ENCODE results near the gene ATP2A1. TPM values are rescaled to one million over a fixed set of nuclear protein-coding genes. Genes with fewer than 3 reads are reported as not detected.
A peak's percentile ranks its signal among the peaks of the same experiment; 100 is the strongest.

Gene ATP2A1
- total RNA-seq, 2 experiments from 2014 or later: 1.6 to 2.5 TPM

GRCh38 chr16:28839899-28840298, 38.4 kb upstream of the ATP2A1 start:
- Mint-ChIP-seq H3K27ac (peak overlapping the region; percentile 0), H3K4me1 (peaks cover 8% of the 10 kb centered on the region), H3K27me3 (no peaks in the 10 kb centered on the region), H3K4me3 (no peak overlapping the region), H3K9me3 (no peaks in the 10 kb centered on the region), H3K36me3 (ENCODE audit: low read depth) (peaks cover 65% of the 10 kb centered on the region)
- CTCF ChIA-PET: interaction anchor here (0.7 kb wide), 1 partner anchor 14 kb away, joined by 3 read pairs; no protein-coding TSS in a partner anchor
- POLR2A ChIA-PET: interaction anchor here (1.1 to 1.5 kb wide), 2 partner anchors 8 to 12 kb away, joined by 3 to 5 read pairs; no protein-coding TSS in a partner anchor
- DNase-seq: no peak

- Mint-ChIP-seq H3K27ac (no peak overlapping the region), H3K9me3 (no peaks in the 10 kb centered on the region), H3K36me3 (ENCODE audit: low read depth) (peaks cover 51% of the 10 kb centered on the region), H3K4me1 (peaks cover 29% of the 10 kb centered on the region), H3K4me3 (no peak overlapping the region), H3K27me3 (no peaks in the 10 kb centered on the region)
- ChIA-PET CTCF (interaction anchor here (1.1 kb wide), 1 partner anchor 102 kb away, joined by 3 read pairs; no protein-coding TSS in a partner anchor), POLR2A (interaction anchor here (1.6 to 9.8 kb wide), 4 partner anchors 15 to 37 kb away, joined by 4 to 136 read pairs (median 7); partner anchors contain the start of genes ATXN2L and SH2B1)
- DNase-seq: no peak
Observed at GRCh38 chr16:28842696-28843095, 35.6 kb upstream of the ATP2A1 start.

GRCh38 chr16:28843766-28844165, 34.5 kb upstream of the ATP2A1 start:
- POLR2A ChIA-PET: interaction anchor here (4.8 to 9.8 kb wide), 3 partner anchors 13 to 21 kb away, joined by 38 to 136 read pairs (median 77); partner anchors contain the start of genes ATXN2L and SH2B1
- Mint-ChIP-seq H3K4me3 (no peak overlapping the region), H3K9me3 (no peaks in the 10 kb centered on the region), H3K36me3 (ENCODE audit: low read depth) (peaks cover 42% of the 10 kb centered on the region), H3K27ac (no peak overlapping the region), H3K27me3 (no peaks in the 10 kb centered on the region), H3K4me1 (peaks cover 30% of the 10 kb centered on the region)
- DNase-seq: no peak
- CTCF ChIA-PET: interaction anchor here (4.7 kb wide), 1 partner anchor 19 kb away, joined by 45 read pairs; the partner anchor contains the start of gene SH2B1

GRCh38 chr16:28844226-28844885, 33.9 kb upstream of the ATP2A1 start:
- Mint-ChIP-seq H3K36me3 (ENCODE audit: low read depth) (peaks cover 42% of the 10 kb centered on the region), H3K4me3 (peak overlapping the region; percentile 94), H3K27me3 (no peaks in the 10 kb centered on the region), H3K9me3 (no peaks in the 10 kb centered on the region), H3K4me1 (peaks cover 32% of the 10 kb centered on the region), H3K27ac (peak overlapping the region; percentile 91)
- ChIA-PET CTCF (interaction anchor here (0.9 to 4.7 kb wide), 3 partner anchors 19 to 101 kb away, joined by 3 to 45 read pairs (median 4); partner anchors contain the start of gene SH2B1), POLR2A (interaction anchor here (0.9 to 9.8 kb wide), 6 partner anchors 12 to 35 kb away, joined by 3 to 136 read pairs (median 26); partner anchors contain the start of genes ATXN2L and SH2B1)
- no peak for DNase-seq

- H3K27ac Mint-ChIP-seq: peak overlapping the region; percentile 91
- peak; percentile 44 for DNase-seq
- ChIA-PET POLR2A (interaction anchor here (0.9 to 9.8 kb wide), 9 partner anchors 11 to 141 kb away, joined by 3 to 136 read pairs (median 6); partner anchors contain the start of genes ATXN2L and SH2B1), CTCF (interaction anchor here (0.9 to 4.7 kb wide), 4 partner anchors 18 to 100 kb away, joined by 3 to 45 read pairs (median 8); partner anchors contain the start of gene SH2B1)
- H3K9me3 Mint-ChIP-seq: no peaks in the 10 kb centered on the region
- peaks cover 32% of the 10 kb centered on the region for H3K4me1 Mint-ChIP-seq
- peak overlapping the region; percentile 94 for H3K4me3 Mint-ChIP-seq
- H3K27me3 Mint-ChIP-seq: no peaks in the 10 kb centered on the region
- peaks cover 39% of the 10 kb centered on the region for H3K36me3 Mint-ChIP-seq (ENCODE audit: low read depth)
Observed at GRCh38 chr16:28845293-28845692, 33.0 kb upstream of the ATP2A1 start.

GRCh38 chr16:28845761-28846079, 32.6 kb upstream of the ATP2A1 start:
- POLR2A ChIA-PET: interaction anchor here (1.0 to 9.8 kb wide), 12 partner anchors 8 to 1116 kb away, joined by 3 to 136 read pairs (median 6); partner anchors contain the start of genes ATXN2L, LAT, SH2B1 and SPNS1

GRCh38 chr16:28846080-28846932, 32.0 kb upstream of the ATP2A1 start, which contains the start of gene TUFM:
Gene TUFM (minus strand): TSS chr16:28846348. CDS start chr16:28846269, 79 bp downstream.
- ChIA-PET CTCF (interaction anchor here (0.8 to 4.7 kb wide), 5 partner anchors 13 to 101 kb away, joined by 3 to 45 read pairs (median 5); partner anchors contain the start of gene SH2B1), POLR2A (interaction anchor here (0.9 to 9.8 kb wide), 19 partner anchors 9 to 1115 kb away, joined by 3 to 136 read pairs (median 5); partner anchors contain the start of genes ATXN2L, LAT, NFATC2IP and RABEP2)
- peak; percentile 99 for DNase-seq
- Mint-ChIP-seq H3K27me3 (no peaks in the 10 kb centered on the region), H3K9me3 (no peaks in the 10 kb centered on the region), H3K36me3 (ENCODE audit: low read depth) (peaks cover 39% of the 10 kb centered on the region), H3K27ac (peak within 1 kb of the TSS; percentile 91), H3K4me1 (peaks cover 32% of the 10 kb centered on the region), H3K4me3 (peak within 1 kb of the TSS; percentile 94)

More at GRCh38 chr16:28845761-28846079, 32.6 kb upstream of the ATP2A1 start:
- no peaks in the 10 kb centered on the region for H3K9me3 Mint-ChIP-seq
- H3K36me3 Mint-ChIP-seq (ENCODE audit: low read depth): peaks cover 39% of the 10 kb centered on the region
- CTCF ChIA-PET: interaction anchor here (1.0 to 4.7 kb wide), 3 partner anchors 18 to 99 kb away, joined by 4 to 45 read pairs (median 11); partner anchors contain the start of gene SH2B1
- peaks cover 32% of the 10 kb centered on the region for H3K4me1 Mint-ChIP-seq
- H3K27ac Mint-ChIP-seq: peak overlapping the region; percentile 91
- peak overlapping the region; percentile 94 for H3K4me3 Mint-ChIP-seq
- DNase-seq: no peak
- no peaks in the 10 kb centered on the region for H3K27me3 Mint-ChIP-seq

- no peaks in the 10 kb centered on the region for H3K27me3 Mint-ChIP-seq
- H3K4me1 Mint-ChIP-seq: peaks cover 32% of the 10 kb centered on the region
- peaks cover 37% of the 10 kb centered on the region for H3K36me3 Mint-ChIP-seq (ENCODE audit: low read depth)
- POLR2A ChIA-PET: interaction anchor here (0.6 to 9.8 kb wide), 17 partner anchors 9 to 183 kb away, joined by 3 to 136 read pairs (median 4); partner anchors contain the start of genes ATXN2L, LAT, NFATC2IP and RABEP2
- CTCF ChIA-PET: interaction anchor here (0.8 to 4.7 kb wide), 4 partner anchors 12 to 101 kb away, joined by 3 to 45 read pairs (median 8); partner anchors contain the start of gene SH2B1
- peak overlapping the region; percentile 91 for H3K27ac Mint-ChIP-seq
- DNase-seq: no peak
- H3K9me3 Mint-ChIP-seq: no peaks in the 10 kb centered on the region
- H3K4me3 Mint-ChIP-seq: peak overlapping the region; percentile 94
Observed at GRCh38 chr16:28846933-28847273, 31.4 kb upstream of the ATP2A1 start.

GRCh38 chr16:28858421-28858820, 19.9 kb upstream of the ATP2A1 start:
- Mint-ChIP-seq H3K36me3 (ENCODE audit: low read depth) (peaks cover 10% of the 10 kb centered on the region), H3K27ac (no peak overlapping the region), H3K9me3 (no peaks in the 10 kb centered on the region), H3K4me3 (no peak overlapping the region), H3K27me3 (no peaks in the 10 kb centered on the region), H3K4me1 (peaks cover 13% of the 10 kb centered on the region)
- no peak for DNase-seq
- ChIA-PET POLR2A (no interaction called here), CTCF (interaction anchor here (1.2 to 1.5 kb wide), 2 partner anchors 12 to 86 kb away, joined by 5 read pairs; no protein-coding TSS in a partner anchor)

- Mint-ChIP-seq H3K9me3 (no peaks in the 10 kb centered on the region), H3K27me3 (no peaks in the 10 kb centered on the region), H3K4me1 (peaks cover 17% of the 10 kb centered on the region), H3K27ac (no peak overlapping the region), H3K36me3 (ENCODE audit: low read depth) (peaks cover 9% of the 10 kb centered on the region), H3K4me3 (no peak overlapping the region)
- DNase-seq: no peak
- ChIA-PET POLR2A (interaction anchor here (0.8 to 1.5 kb wide), 2 partner anchors 12 to 36 kb away, joined by 3 to 5 read pairs; partner anchors contain the start of gene ATXN2L), CTCF (interaction anchor here (0.5 to 1.5 kb wide), 3 partner anchors 13 to 156 kb away, joined by 3 to 5 read pairs (median 4); no protein-coding TSS in a partner anchor)
Observed at GRCh38 chr16:28859326-28859725, 19.0 kb upstream of the ATP2A1 start.

GRCh38 chr16:28863929-28864793, 14.1 kb upstream of the ATP2A1 start:
- Mint-ChIP-seq H3K4me1 (peaks cover 35% of the 10 kb centered on the region), H3K27ac (peak overlapping the region; percentile 90), H3K9me3 (no peaks in the 10 kb centered on the region), H3K27me3 (no peaks in the 10 kb centered on the region), H3K36me3 (ENCODE audit: low read depth) (peaks cover 21% of the 10 kb centered on the region), H3K4me3 (peak overlapping the region; percentile 87)
- DNase-seq: peak; percentile 26
- POLR2A ChIA-PET: interaction anchor here (0.6 to 7.0 kb wide), 16 partner anchors 10 to 211 kb away, joined by 3 to 136 read pairs (median 12); partner anchors contain the start of genes ATXN2L, LAT, NFATC2IP and RABEP2
- CTCF ChIA-PET: interaction anchor here (1.1 to 4.1 kb wide), 5 partner anchors 15 to 81 kb away, joined by 3 to 45 read pairs (median 8); partner anchors contain the start of gene TUFM
